ENCODE data around the gene GARIN5A.

GARIN5A gene

DNA sequence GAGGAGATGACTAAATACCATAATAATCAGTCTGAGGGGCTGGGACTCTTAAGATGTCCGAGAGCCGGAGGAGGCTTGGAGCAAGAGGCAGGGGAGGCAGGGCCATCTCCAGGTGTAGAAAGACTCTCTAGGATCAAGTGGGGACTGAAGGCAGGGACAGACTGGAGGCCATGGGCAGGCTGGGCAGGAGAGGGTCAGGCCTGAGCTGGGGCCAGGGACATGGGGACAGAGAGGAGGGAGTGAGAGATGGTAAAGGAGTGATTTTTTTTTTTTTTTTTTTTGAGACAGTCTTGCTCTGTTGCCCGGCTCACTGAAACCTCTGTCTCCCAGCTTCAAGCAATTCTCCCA lies 32.2 kb upstream of the GARIN5A start:
- DNase-seq (ENCODE audit: low read depth in 2 of 2) = no peak

DNA sequence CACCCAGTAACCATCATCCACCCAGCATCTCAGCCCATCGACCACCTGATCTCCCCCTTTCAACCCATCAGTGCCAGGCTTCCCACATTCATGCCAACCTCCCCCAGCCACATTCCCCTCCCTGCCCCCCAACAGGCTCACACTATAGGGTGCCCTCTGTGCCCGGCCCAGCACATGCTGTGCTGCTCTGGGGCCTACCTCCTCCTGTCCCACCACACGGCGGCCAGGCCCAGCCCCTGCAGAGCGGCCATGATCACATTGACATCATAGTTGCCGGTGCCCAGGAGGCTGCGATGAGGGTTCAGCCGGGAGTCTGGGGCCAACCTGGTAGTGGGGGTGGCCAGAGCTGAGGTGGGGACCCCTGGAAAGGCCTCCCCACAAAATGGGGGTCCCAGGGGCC lies 30.7 kb upstream of the GARIN5A start:
- no peak for DNase-seq (ENCODE audit: low read depth in 2 of 2)

DNA sequence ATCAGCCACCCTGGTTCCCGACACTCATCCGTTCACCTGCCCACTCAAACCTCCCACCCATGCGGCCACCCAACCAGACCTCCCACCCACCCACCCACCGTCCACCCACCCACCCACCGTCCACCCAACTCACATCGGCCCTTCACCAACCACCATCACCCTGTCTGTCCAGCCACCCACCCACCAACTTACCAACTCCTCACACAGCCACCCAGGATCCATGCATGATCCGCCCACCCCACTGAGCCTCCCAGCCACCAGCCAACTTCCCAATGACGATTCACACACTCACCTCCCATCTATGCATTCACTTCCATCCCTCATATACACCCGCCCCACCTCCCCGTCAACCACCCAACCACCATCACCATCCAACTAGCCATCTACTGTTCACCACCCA lies 30.1 kb upstream of the GARIN5A start:
- no peak for DNase-seq (ENCODE audit: low read depth in 2 of 2)

DNA sequence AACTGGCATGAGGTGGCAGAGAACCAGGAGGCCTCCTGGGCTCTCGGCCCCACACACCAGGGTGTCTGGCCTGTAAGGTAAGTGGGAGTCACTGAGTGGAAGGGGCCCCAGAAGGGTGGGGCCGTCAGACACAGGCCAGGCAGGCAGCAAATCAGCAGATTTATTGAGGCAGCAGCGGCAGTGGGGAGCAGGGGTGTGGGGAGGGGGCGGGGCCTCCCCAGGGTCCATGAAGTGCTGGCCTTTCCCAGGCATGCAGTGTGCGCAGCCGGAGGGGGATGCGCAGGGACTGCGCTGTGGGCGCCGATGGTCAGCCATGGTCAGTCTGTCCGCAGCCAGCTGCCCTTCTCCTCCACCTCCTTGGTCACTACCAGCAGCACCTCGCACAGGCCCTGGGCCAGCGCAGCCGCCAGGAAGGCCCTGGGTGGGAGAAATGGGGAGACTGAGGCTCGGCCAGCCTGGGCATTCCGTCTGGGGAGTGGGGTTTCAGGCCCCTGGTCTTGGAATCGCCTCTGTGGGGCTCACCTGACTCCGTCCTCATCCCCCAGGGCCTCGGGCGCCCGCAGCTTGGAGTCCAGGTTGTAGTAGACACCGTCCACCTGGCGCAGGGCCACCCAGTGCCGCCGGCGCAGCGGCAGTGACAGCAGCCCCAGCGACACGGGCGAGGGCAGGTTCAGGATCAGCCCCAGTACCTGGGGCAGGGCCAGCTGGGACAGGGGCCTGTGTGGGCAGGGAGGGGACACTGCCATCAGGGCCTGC lies 29.4 kb upstream of the GARIN5A start:
- DNase-seq (ENCODE audit: low read depth in 2 of 2) = no peak

DNA sequence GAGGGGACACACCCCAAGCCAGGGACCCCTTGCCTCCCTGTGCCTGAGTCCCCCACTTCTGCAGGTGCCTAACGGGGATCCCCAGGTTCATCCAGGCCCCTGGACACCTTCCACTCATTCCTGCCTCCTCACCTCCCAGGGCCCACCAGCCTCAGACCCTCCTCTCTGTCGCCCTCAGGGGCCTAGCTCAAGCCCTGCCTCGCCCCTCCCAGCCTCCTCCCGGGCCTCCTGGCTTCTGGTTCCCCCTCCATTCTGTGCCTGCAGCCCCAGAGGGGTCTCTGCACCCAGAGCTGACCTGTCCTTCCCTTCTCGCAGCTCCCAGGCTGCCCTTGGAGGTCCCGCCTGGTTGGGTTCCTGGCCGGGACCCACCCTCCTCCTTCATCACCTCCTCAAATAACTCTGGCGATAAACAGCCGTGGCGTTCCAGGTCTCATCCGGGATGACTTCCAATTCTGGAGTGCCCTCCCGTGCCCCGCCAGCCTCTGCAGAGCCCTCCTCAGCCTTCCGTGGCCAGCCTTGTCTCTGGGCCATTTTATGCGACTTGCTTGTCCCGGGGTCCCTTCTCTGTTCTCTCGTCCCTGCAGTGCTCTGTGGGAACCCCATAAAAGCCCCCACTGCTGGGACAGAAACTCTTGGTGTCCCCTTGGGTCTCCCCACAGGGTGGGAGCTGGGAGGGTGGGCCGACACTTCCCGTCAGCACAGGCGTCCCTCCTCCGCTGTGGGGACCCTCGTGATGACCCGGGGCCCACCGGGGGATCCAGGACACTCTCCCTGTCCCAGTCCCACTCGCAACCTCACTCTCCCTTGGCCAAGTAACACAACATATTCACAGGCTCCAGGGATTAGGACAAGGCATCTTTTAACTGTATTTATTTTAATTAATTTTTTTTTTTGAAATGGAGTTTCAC lies 25.2 kb upstream of the GARIN5A start:
- DNase-seq (ENCODE audit: low read depth in 2 of 2) = no peak

DNA sequence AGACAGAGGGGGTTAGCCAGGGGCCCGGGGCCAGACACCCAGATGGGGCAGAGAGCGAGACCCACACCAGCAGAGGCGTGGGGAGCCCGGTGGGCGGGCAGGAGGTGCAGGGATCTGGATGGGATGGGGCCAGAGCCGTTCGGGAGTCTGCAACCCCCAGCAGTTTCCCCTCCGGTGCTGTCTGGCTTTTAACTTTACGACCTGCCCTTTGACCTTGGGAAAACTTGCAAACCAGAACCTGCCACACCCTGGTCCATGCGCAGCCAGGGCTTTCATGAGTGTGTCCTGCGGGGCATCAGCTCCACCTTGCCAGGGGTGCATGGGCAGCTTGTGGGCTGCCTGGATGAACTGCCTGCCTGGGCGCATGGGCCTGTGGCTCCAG lies 24.5 kb upstream of the GARIN5A start:
- no peak for DNase-seq (ENCODE audit: low read depth in 2 of 2)

DNA sequence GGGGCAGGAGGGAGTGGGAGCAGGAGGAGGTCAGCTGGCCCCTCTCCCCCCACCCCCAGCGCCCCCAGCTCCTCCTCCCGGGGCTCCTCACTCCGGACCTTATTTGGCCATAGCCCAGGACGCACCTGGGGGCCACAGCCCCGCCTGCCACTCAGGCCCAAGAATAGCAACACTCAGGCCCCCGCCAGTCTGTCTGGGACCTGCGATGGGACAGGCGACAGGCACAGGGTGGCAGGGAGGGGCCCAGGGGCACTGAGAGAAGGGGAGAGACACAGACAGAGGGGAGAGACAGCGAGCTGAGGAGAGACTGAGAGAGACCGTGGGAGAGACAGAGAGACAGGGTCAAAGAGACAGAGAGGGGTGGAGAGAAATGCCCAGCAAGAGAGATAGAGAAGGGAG lies 24.1 kb upstream of the GARIN5A start:
- no peak for DNase-seq (ENCODE audit: low read depth in 2 of 2)

DNA sequence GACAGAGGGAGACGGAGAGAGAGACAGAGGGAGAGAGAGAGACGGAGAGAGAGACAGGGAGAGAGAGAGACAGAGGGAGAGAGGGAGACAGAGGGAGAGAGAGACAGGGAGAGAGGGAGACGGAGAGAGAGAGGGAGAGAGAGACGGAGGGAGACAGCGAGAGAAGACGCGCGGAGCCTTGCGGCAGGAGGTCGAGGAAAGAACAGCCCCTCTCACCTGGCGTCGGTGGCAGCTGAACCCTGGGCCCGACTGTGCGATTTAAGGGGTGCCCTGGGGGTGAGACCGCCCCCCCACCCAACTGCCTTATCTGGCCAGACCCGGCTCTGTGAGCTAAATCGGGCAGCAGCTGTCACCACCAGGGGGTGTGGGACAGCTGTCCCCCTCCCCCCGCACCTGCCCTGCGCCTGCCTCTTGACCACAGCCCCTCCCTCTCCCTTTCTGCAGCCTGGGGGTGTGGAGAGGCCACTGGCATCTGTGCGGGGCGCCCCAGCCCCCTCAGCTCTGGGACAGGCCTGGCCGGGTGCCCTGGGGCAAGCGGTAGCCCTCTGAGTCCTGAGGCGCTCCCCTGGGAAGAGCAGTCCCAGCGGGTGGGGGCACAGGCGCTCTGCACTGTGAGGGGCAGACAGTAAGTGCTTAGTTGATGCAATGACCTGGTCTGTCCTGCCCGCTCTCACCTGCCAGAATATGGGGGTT lies 23.6 kb upstream of the GARIN5A start:
- DNase-seq (ENCODE audit: low read depth in 2 of 2) = no peak

DNA sequence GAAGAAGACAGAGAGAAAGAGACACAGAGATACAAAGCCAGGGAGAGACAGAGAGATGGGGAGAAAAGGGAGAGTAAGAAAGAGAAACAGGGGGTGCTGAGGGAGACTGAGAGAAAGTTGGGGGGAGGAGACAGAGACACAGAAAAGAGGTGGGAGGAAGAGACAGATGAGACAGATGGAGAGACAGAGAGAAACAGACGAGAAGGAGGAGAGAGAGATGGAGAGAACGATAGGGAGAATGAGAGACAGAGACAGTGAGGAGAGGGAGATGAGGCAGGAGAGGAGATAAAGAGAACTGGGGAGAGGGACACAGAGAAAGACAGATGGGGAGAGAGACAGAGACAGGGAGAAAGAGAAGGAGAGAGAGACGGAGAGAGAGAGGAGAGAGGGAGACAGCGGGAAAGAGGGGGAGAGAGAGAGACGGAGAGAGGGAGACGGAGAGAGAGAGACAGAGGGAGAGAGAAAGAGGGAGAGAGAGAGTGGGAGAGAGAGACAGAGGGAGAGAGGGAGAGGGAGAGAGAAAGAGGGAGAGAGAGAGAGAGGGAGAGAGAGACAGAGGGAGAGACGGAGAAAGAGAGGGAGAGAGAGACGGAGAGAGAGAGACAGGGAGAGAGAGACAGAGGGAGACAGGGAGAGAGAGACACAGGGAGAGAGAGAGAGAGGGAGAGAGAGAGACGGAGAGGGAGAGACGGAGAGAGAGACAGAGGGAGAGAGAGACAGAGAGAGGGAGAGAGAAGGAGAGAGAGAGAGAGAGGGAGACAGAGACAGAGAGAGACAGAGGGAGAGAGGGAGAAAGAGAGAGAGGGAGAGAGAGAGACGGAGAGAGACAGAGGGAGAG lies 21.8 kb upstream of the GARIN5A start:
- no peak for DNase-seq (ENCODE audit: low read depth in 2 of 2)

DNA sequence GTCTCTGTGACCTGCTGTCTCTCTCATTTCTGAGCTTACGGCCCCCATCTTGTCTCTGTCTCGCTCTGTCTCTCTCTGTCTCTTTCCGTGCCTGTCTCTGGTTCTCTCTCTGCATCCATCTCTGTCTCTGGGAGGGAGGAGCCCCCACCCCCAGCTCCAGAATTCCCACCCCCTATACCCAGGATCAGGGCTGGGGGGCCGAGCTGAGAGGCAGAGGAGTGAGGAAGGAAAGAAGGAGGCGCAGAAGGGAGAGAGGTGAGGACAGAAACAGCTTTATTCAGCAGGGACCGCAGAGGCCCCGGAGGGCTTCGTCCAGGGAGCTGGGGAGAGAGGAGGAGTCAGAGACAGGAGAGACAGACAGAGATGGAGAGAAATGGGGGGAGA lies 20.4 kb upstream of the GARIN5A start:
- DNase-seq (ENCODE audit: low read depth in 2 of 2) = no peak

DNA sequence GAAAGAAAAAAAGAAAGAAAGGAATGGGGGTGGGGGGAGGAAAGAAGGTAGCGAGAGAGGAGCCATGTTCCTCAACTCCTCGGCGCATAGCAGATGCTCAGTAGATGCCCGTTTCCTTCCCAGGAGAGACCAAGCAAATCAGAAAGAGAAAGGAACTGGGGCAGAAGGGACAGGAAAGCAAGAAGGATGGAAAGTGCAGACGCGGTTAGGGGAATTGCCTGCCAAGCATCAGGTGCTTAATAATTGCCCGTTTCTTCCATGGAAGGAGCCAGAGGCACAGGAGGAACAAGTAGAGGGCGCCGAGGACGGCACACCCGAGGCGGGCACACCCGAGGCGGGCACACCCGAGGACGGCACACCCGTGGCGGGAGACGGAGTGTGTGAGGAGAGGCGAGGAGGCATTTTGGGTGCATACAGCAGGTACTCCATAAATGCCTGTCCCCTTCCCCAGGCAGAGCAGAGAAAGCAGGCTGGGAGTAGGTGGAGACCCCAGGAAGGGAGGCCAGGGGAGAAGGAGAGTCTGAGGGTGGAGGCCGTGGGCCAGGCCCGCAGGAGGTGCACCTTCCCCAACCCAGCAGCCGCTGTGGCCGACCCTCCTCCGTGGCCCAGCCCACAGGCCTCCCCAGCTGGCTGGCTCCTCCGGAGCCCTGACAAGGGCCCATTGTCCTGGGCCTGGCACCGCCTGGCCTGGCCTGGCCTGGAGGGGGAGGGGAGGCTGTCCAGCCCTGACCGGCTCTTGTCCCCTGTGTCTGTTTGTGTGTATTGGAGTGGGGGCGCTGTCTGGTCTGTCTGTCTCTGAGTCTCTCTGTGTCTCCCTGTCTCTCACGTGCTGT lies 19.8 kb upstream of the GARIN5A start:
- no peak for DNase-seq (ENCODE audit: low read depth in 2 of 2)

DNA sequence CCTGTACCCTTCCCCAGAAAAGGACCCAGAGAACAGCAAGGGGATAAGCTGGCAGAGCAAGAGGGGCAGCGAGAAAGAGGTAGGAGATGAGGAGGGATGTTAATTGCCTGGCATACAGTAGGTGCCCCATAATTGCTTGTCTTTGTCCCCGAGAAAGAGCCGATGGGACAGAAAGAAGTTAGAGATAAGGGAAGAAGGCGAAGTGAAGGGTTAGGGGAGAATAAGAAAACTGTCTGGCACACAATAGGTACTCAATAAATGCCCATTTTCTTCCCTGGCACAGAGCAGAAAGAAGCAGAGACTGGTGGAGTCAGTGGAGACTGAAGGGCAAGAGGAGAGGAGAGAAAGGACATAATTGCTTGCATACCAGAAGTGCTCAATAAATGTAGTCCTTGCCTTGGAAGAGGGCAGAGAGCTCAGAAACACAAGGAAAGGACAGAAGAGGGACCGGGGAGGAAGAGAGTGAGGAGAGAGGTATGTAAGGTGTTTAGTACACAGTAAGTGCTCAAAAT lies 18.4 kb upstream of the GARIN5A start:
- no peak for DNase-seq (ENCODE audit: low read depth in 2 of 2)

DNA sequence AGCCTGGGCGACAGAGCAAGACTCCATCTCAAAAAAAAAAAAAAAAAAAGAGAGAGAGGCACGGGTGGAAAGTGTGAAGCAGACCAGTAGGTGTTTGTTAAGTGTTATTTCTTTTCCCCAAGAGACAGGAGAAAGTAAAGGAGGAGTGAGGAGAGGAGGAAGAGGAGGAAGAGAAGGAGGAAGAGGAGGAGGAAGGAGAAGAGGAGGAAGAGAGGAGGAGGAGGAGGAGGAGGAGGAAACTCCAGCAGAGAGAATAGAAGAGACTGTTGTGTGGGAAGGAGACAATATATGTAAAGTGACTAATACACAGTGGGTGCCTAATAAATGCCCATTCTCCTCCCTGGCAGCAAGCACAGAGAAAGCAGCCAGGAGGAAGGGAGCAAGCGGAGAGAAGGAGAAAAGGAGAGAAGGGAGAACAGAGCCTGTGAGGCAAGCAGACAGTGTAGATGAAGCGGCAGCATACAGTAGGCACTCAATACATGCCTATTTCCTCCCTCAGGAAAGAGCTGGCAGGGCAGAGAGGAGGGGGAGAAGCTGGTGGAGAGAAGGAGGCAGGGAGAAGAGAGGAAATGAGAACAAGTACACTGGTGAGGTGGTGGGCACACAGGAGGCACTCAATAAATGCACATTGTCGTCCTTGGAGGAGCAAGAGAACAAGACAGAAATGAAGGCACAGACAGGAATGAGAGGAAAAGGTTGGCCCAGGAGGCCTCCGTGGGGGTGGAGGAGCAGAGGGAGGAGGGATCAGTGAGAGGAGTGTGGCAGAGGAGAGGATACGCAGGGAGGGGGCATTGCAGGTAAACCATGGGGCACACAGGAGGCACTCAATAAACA lies 17.8 kb upstream of the GARIN5A start:
- DNase-seq (ENCODE audit: low read depth in 2 of 2) = no peak

DNA sequence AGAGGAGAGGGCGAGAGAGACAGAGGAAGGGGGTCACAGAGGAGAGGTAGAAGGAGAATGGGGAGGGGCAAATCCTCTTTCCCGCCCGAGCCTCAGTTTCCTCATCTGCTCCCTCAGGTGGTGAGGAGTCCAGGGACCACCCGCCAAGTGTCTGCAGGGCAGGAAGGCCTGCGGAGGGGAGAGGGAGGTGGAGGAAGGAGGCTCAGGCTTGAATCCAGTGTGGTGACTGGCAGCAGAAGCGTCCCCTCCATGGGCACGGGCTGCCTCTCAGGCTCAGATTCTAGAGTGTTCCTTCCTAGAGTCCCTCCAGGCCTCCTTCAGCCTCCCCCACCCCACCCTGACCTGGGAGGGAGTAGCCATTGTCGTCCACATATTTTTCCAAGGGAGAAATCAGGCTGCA lies 16.5 kb upstream of the GARIN5A start:
- no peak for DNase-seq (ENCODE audit: low read depth in 2 of 2)

DNA sequence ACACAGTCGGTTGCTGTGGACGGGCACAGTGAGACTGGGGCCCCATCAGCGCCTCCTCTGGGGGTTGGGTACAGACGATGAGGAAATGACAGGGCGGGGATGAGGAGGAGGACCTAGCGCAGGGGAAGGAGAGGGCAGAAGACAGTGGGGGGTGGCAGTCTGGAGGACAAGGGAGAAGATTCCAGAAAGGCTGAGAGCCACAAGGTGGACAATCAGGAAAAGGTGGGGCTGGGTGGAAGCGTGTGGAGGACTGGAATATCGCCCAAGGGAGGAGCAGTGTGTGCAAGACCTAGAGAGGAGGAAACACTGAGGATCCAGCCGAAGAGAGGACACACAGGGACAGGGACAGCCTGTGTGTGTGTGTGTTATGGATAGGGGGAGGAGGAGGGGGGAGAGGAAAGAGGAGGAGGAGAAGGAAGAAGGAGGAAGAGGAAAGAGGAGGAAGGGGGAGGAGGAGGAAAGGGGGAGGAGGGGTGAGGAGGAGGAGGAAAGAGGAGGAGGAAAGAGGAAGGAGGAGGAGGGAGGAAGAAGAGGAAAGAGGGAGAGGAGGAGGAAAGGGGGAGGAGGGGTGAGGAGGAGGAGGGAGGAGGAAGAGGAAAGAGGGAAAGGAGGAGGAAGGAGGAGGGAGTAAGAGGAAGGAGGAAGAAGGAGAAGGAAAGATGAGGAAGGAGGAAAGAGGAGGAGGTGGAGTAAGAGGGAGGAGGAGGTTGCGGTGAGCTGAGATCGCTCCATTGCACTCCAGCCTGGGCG lies 15.8 kb upstream of the GARIN5A start:
- peak in 1 of 2 donors; percentile 20 for DNase-seq (ENCODE audit: low read depth in 2 of 2)

DNA sequence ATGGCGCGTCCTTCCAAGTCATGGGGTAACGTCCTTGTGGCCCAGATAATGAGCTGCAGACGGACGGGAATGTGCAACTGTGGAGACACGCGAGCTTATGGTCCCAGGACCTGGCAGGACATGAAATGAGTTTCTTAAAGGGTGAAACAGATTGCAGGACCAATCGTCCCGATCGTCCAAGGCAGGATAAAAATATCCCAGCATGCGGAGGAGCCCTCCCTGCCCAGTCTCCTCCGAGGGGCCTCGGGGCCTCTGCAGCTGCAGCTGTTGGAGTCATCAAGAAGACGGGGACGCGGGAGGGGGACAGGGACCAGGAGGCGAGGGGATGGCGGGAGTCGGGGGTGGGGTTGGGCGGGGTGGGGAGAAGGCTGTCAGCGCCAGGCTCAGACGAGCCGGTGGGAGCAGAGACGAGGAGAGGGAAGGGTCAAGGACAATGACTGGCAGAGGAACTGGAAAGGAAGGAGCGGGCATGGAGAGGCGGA lies 14.4 kb upstream of the GARIN5A start:
- DNase-seq (ENCODE audit: low read depth in 2 of 2) = no peak

DNA sequence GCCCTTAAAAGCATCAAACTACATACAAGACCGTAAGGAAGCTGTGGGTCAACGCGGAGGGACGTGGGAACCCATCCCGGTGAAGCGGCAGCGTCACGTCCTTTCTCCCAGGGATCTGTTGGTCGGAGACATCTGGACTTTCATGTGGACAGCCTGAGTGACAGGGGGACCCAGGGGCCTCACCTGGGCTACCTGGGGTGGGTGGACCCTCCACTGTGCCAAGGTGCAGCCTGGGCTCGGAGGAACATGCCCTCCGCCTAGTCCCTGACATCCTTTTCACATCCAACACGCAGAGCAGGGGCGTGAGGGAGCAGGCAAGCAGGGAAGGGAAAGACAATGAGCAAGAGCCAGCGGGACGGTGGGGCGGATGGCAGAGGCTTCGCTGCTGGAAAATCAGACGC lies 13.8 kb upstream of the GARIN5A start:
- no peak for DNase-seq (ENCODE audit: low read depth in 2 of 2)

DNA sequence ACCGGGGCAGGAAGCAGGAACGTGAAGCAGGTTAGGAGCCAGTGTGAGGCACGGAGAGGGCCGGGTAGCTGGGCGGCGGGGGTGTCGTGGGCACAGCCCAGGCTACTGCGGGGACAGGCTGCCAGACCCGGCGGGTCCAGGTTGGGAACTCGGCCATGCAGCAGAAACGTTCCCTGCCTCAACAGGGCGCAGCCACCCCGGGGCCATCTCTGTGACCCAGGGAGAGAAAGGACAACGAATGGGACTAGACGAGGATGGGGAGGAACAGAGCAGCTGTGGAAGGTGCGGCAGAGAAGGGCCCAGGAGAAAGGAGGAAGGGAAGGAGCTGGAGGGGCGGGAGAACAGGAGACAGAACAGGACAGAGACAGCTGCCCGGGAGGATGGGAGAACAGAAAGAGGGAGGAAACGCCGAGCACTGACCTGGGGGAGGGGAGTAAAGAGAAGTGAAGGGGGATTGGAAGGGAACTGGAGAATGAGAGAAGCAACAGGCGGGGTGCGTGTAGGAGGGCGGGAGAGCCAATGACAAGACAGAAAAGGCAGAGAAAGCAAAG lies 12.9 kb upstream of the GARIN5A start:
- no peak for DNase-seq (ENCODE audit: low read depth in 2 of 2)
